Naive thymus-derived CD4-positive, alpha-beta T cell (primary cell): Measurements from ENCODE around the gene ADSL. TPM values are rescaled to one million over a fixed set of nuclear protein-coding genes. Genes with fewer than 3 reads are reported as not detected.

Source experiments
- ATAC-seq: fragments of 150-1000 bp; cut with Tn5 transposase; 2 replicates; pipeline ENCODE4 v1.10.0; 2021; ENCODE audit warnings: mild to moderate bottlenecking, moderate library complexity
- CTCF ChIA-PET: fragments of 350-600 bp; sonication (Branson Sonifier 250); formaldehyde crosslinking; loops from one replicate; lab custom pipeline; 2021; ENCODE audit warnings: antibody characterized with exemption; lab: Charles Lee
- POLR2A ChIA-PET: fragments of 350-600 bp; sonication (Branson Sonifier 250); formaldehyde crosslinking; loops from one replicate; lab custom pipeline; 2021; ENCODE audit warnings: antibody characterized with exemption, inconsistent platforms; lab: Charles Lee
- DNase-seq, 9 donors: peaks; one replicate each; pipeline versions ENCODE4 v3.0.0 to v3.0.0-alpha.2; 2020 to 2022; ENCODE audit warnings: mixed read lengths in 1 of 9
- H3K27ac ChIP-seq: one replicate; pipeline ENCODE4 v1.7.0; 2013; ENCODE audit warnings: mild to moderate bottlenecking, low read depth, low read length, moderate library complexity
- H3K27me3 ChIP-seq, 2 donors: one replicate each; pipeline ENCODE4 v1.7.0; 2013; ENCODE audit warnings: low read length in 2 of 2, mild to moderate bottlenecking in 2 of 2, moderate library complexity in 2 of 2; ENCODE audit not compliant: control insufficient read depth in 2 of 2, insufficient read depth in 2 of 2
- H3K36me3 ChIP-seq, 3 experiments: 1 replicate in 2 of 3; 2 replicates in 1 of 3; pipeline ENCODE4 v1.7.0; 2013; ENCODE audit warnings: low read length in 3 of 3, mild to moderate bottlenecking in 3 of 3, moderate library complexity in 1 of 3; ENCODE audit not compliant: insufficient read depth in 3 of 3, control insufficient read depth in 2 of 3
- H3K4me1 ChIP-seq, 2 donors: one replicate each; pipeline ENCODE4 v1.7.0; 2013; ENCODE audit warnings: low read length in 2 of 2, mild to moderate bottlenecking in 2 of 2, moderate library complexity in 1 of 2; ENCODE audit not compliant: control insufficient read depth in 2 of 2, insufficient read depth in 2 of 2
- H3K4me3 ChIP-seq: 2 replicates; pipeline ENCODE4 v1.7.0; 2013; ENCODE audit warnings: mild to moderate bottlenecking, low read length
- H3K9me3 ChIP-seq, 3 experiments: 1 replicate in 2 of 3; 2 replicates in 1 of 3; pipeline ENCODE4 v1.7.0; 2013; ENCODE audit warnings: low read length in 3 of 3; ENCODE audit not compliant: control insufficient read depth in 2 of 3
- H3K27ac Mint-ChIP-seq, 9 donors: one replicate each; pipeline ENCODE4 v1.8.0; 2020 to 2022; ENCODE audit warnings: mixed read lengths in 9 of 9, mild to moderate bottlenecking in 8 of 9, moderate library complexity in 5 of 9, inconsistent platforms in 2 of 9
- H3K27me3 Mint-ChIP-seq, 5 donors: one replicate each; pipeline ENCODE4 v1.8.0; 2021 to 2022; ENCODE audit warnings: mixed read lengths in 5 of 5, mild to moderate bottlenecking in 1 of 5
- H3K36me3 Mint-ChIP-seq, 5 donors: one replicate each; pipeline ENCODE4 v1.8.0; 2020 to 2022; ENCODE audit warnings: mixed read lengths in 5 of 5, mild to moderate bottlenecking in 3 of 5, inconsistent platforms in 1 of 5
- H3K4me1 Mint-ChIP-seq, 7 donors: one replicate each; pipeline ENCODE4 v1.8.0; 2020 to 2022; ENCODE audit warnings: mixed read lengths in 7 of 7, mild to moderate bottlenecking in 3 of 7, inconsistent platforms in 1 of 7
- H3K4me3 Mint-ChIP-seq, 10 donors: one replicate each; pipeline ENCODE4 v1.8.0; 2020 to 2022; ENCODE audit warnings: mild to moderate bottlenecking in 10 of 10, mixed read lengths in 10 of 10, moderate library complexity in 6 of 10, inconsistent platforms in 2 of 10
- H3K9me3 Mint-ChIP-seq, 11 donors: one replicate each; pipeline ENCODE4 v1.8.0; 2020 to 2022; ENCODE audit warnings: mixed read lengths in 11 of 11, mild to moderate bottlenecking in 4 of 11, inconsistent platforms in 1 of 11, moderate library complexity in 1 of 11
- intact Hi-C, 2 donors: fragments of 100-400 bp; cut with micrococcal nuclease; formaldehyde crosslinking; loops; one replicate each; pipeline ENCODE4 v1.15.1; 2023
- polyA plus RNA-seq, 2 donors: library from polyadenylated mRNA; unstranded; fragments of 300-500 nt; fragmentation: Illumina TruSeq; gene quantifications; one replicate each; pipeline ENCODE4 v1.2.3, GENCODE V29; 2021
- total RNA-seq, 6 experiments: library from RNA in 5 of 6; stranded (reverse) in 5 of 6; gene quantifications; 1 replicate in 5 of 6; 2 replicates in 1 of 6; pipeline ENCODE4 v1.2.3 and lab custom pipeline; 2021 to 2026

Gene ADSL
- total and polyA plus RNA-seq, 7 experiments from 2014 or later: 54.4 to 127 (median 65.7) TPM

GRCh38 chr22:40388231-40388630 lies 41.9 kb downstream of the ADSL start:
- Histone ChIP-seq H3K27ac (no peak overlapping the region), H3K4me1 (peaks cover 10 to 50% of the 10 kb centered on the region in 2 donors), H3K9me3 (no peaks in the 10 kb centered on the region), H3K27me3 (no peaks in the 10 kb centered on the region), H3K36me3 (no peaks in the 10 kb centered on the region), H3K4me3 (no peak overlapping the region)
- H3K27ac Mint-ChIP-seq: peak overlapping the region; percentile 9 to 88 (median 63)
- H3K36me3 Mint-ChIP-seq: peaks cover 0 to 13% (median 4%) of the 10 kb centered on the region in 5 donors
- H3K4me3 Mint-ChIP-seq: peak overlapping the region in 6 of 10 donors; percentile 16 to 82 (median 49)
- ChIA-PET POLR2A (interaction anchor here (0.9 to 2.4 kb wide), 4 partner anchors 8 to 119 kb away, joined by 3 to 13 read pairs (median 4); no protein-coding TSS in a partner anchor), CTCF (interaction anchor here (0.6 to 1.5 kb wide), 2 partner anchors 9 to 112 kb away, joined by 3 to 5 read pairs; no protein-coding TSS in a partner anchor)
- peaks cover 0 to 5% (median 0%) of the 10 kb centered on the region in 11 donors for H3K9me3 Mint-ChIP-seq
- ATAC-seq: no peak
- DNase-seq: no peak
- intact Hi-C loops: loop anchor here in 1 of 2 donors (5.0 kb wide), 1 partner anchor 74 kb away; no protein-coding TSS in a partner anchor
- no peaks in the 10 kb centered on the region for H3K27me3 Mint-ChIP-seq
- peaks cover 41 to 89% (median 81%) of the 10 kb centered on the region in 7 donors for H3K4me1 Mint-ChIP-seq

GRCh38 chr22:40391417-40391816 lies 45.1 kb downstream of the ADSL start:
- peaks cover 0 to 21% (median 8%) of the 10 kb centered on the region in 5 donors for H3K36me3 Mint-ChIP-seq
- Histone ChIP-seq H3K27me3 (no peaks in the 10 kb centered on the region), H3K4me3 (no peak overlapping the region), H3K27ac (no peak overlapping the region), H3K36me3 (no peaks in the 10 kb centered on the region), H3K9me3 (no peaks in the 10 kb centered on the region), H3K4me1 (peaks cover 0 to 23% of the 10 kb centered on the region in 2 donors)
- peaks cover 0 to 2% (median 0%) of the 10 kb centered on the region in 11 donors for H3K9me3 Mint-ChIP-seq
- no peak overlapping the region for H3K4me3 Mint-ChIP-seq
- H3K27ac Mint-ChIP-seq: peak overlapping the region in 6 of 9 donors; percentile 2 to 79 (median 42)
- peaks cover 24 to 91% (median 78%) of the 10 kb centered on the region in 7 donors for H3K4me1 Mint-ChIP-seq
- CTCF ChIA-PET: interaction anchor here (0.9 kb wide), 1 partner anchor 10 kb away, joined by 3 read pairs; no protein-coding TSS in a partner anchor
- ATAC-seq (no peak), DNase-seq (no peak)
- intact Hi-C loops: no loop called here
- no peaks in the 10 kb centered on the region for H3K27me3 Mint-ChIP-seq
- POLR2A ChIA-PET: interaction anchor here (1.2 to 2.3 kb wide), 3 partner anchors 8 to 17 kb away, joined by 3 to 8 read pairs (median 5); no protein-coding TSS in a partner anchor

- ChIA-PET POLR2A (interaction anchor here (0.6 to 2.3 kb wide), 3 partner anchors 8 to 15 kb away, joined by 3 to 8 read pairs (median 7); no protein-coding TSS in a partner anchor), CTCF (interaction anchor here (1.7 kb wide), 1 partner anchor 8 kb away, joined by 5 read pairs; no protein-coding TSS in a partner anchor)
- no peak overlapping the region for H3K4me3 Mint-ChIP-seq
- H3K27ac Mint-ChIP-seq: peak overlapping the region in 4 of 9 donors; percentile 1 to 59 (median 18)
- no peaks in the 10 kb centered on the region for H3K27me3 Mint-ChIP-seq
- no peak for ATAC-seq
- peaks cover 0 to 2% (median 0%) of the 10 kb centered on the region in 11 donors for H3K9me3 Mint-ChIP-seq
- peaks cover 31 to 91% (median 78%) of the 10 kb centered on the region in 7 donors for H3K4me1 Mint-ChIP-seq
- H3K36me3 Mint-ChIP-seq: peaks cover 0 to 24% (median 12%) of the 10 kb centered on the region in 5 donors
- Histone ChIP-seq H3K9me3 (no peaks in the 10 kb centered on the region), H3K27ac (no peak overlapping the region), H3K36me3 (no peaks in the 10 kb centered on the region), H3K4me1 (peaks cover 0 to 23% of the 10 kb centered on the region in 2 donors), H3K27me3 (no peaks in the 10 kb centered on the region), H3K4me3 (no peak overlapping the region)
- intact Hi-C loops: no loop called here
- no peak for DNase-seq
These were observed 46.3 kb downstream of the ADSL start for GRCh38 chr22:40392618-40393017.

GRCh38 chr22:40394607-40395006 lies 48.3 kb downstream of the ADSL start:
- Mint-ChIP-seq H3K4me1 (peaks cover 32 to 96% (median 82%) of the 10 kb centered on the region in 7 donors), H3K9me3 (peaks cover 0 to 2% (median 0%) of the 10 kb centered on the region in 11 donors), H3K4me3 (peak overlapping the region in 6 of 10 donors; percentile 19 to 70 (median 52)), H3K27me3 (no peaks in the 10 kb centered on the region), H3K27ac (peak overlapping the region in 8 of 9 donors; percentile 29 to 87 (median 72)), H3K36me3 (peaks cover 0 to 17% (median 9%) of the 10 kb centered on the region in 5 donors)
- no peaks in the 10 kb centered on the region for H3K27me3 ChIP-seq
- H3K27ac ChIP-seq: no peak overlapping the region
- H3K4me3 ChIP-seq: no peak overlapping the region
- H3K9me3 ChIP-seq: no peaks in the 10 kb centered on the region
- no peaks in the 10 kb centered on the region for H3K36me3 ChIP-seq
- CTCF ChIA-PET: interaction anchor here (0.6 to 1.5 kb wide), 2 partner anchors 9 to 905 kb away, joined by 4 read pairs; no protein-coding TSS in a partner anchor
- intact Hi-C loops: no loop called here
- ATAC-seq (no peak), DNase-seq (no peak)
- peaks cover 4 to 32% of the 10 kb centered on the region in 2 donors for H3K4me1 ChIP-seq
- POLR2A ChIA-PET: interaction anchor here (0.7 to 2.2 kb wide), 3 partner anchors 17 to 1651 kb away, joined by 3 to 7 read pairs (median 5); no protein-coding TSS in a partner anchor

GRCh38 chr22:40395607-40396006 lies 49.3 kb downstream of the ADSL start:
- Histone ChIP-seq H3K9me3 (no peaks in the 10 kb centered on the region), H3K4me3 (no peak overlapping the region), H3K36me3 (no peaks in the 10 kb centered on the region), H3K27me3 (no peaks in the 10 kb centered on the region), H3K4me1 (peaks cover 14 to 41% of the 10 kb centered on the region in 2 donors), H3K27ac (peak overlapping the region; percentile 43)
- Mint-ChIP-seq H3K36me3 (peaks cover 0 to 17% (median 13%) of the 10 kb centered on the region in 5 donors), H3K27ac (peak overlapping the region in 8 of 9 donors; percentile 8 to 94 (median 86)), H3K9me3 (no peaks in the 10 kb centered on the region), H3K27me3 (no peaks in the 10 kb centered on the region), H3K4me1 (peaks cover 38 to 99% (median 86%) of the 10 kb centered on the region in 7 donors), H3K4me3 (peak overlapping the region in 6 of 10 donors; percentile 7 to 70 (median 49))
- no peak for DNase-seq
- no peak for ATAC-seq
- intact Hi-C loops: no loop called here
- ChIA-PET CTCF (interaction anchor here (1.5 kb wide), 1 partner anchor 10 kb away, joined by 4 read pairs; no protein-coding TSS in a partner anchor), POLR2A (interaction anchor here (0.7 kb wide), 2 partner anchors 11 to 274 kb away, joined by 3 read pairs; no protein-coding TSS in a partner anchor)

GRCh38 chr22:40396882-40397281 lies 50.6 kb downstream of the ADSL start:
- no peaks in the 10 kb centered on the region for H3K9me3 ChIP-seq
- H3K27me3 Mint-ChIP-seq: no peaks in the 10 kb centered on the region
- no peaks in the 10 kb centered on the region for H3K9me3 Mint-ChIP-seq
- intact Hi-C loops: no loop called here
- ChIA-PET POLR2A (interaction anchor here (0.7 to 2.1 kb wide), 6 partner anchors 9 to 27 kb away, joined by 3 to 6 read pairs (median 4); partner anchors contain the start of gene SGSM3), CTCF (interaction anchor here (2.1 kb wide), 1 partner anchor 9 kb away, joined by 5 read pairs; no protein-coding TSS in a partner anchor)
- no peak for ATAC-seq
- H3K4me1 Mint-ChIP-seq: peaks cover 47 to 100% (median 88%) of the 10 kb centered on the region in 7 donors
- peaks cover 26 to 51% of the 10 kb centered on the region in 2 donors for H3K4me1 ChIP-seq
- no peak overlapping the region for H3K27ac ChIP-seq
- H3K4me3 Mint-ChIP-seq: peak overlapping the region in 3 of 10 donors; percentile 10 to 70 (median 38)
- H3K27me3 ChIP-seq: no peaks in the 10 kb centered on the region
- H3K36me3 Mint-ChIP-seq: peaks cover 0 to 20% (median 15%) of the 10 kb centered on the region in 5 donors
- DNase-seq: no peak
- no peak overlapping the region for H3K4me3 ChIP-seq
- no peaks in the 10 kb centered on the region for H3K36me3 ChIP-seq
- H3K27ac Mint-ChIP-seq: peak overlapping the region in 8 of 9 donors; percentile 49 to 94 (median 86)
